22Rv1 (cell line): ENCODE results near the gene ARMC2.
A peak's percentile ranks its signal among the peaks of the same experiment; 100 is the strongest.

Experiments
- CTCF ChIP-seq: fragments of 450-650 bp; IDR thresholded peaks from 2 replicates; pipeline ENCODE4 v1.5.1; 2017; ENCODE audit warnings: mild to moderate bottlenecking
- ZFX ChIP-seq: fragments of 450-650 bp; IDR thresholded peaks from 2 replicates; pipeline ENCODE4 v1.6.1; 2017; ENCODE audit warnings: antibody characterized with exemption, borderline replicate concordance

- TF ChIP-seq CTCF (peak; percentile 84), ZFX (no peak)
Observed at GRCh38 chr6:108914235-108915022, 66.2 kb downstream of the ARMC2 start.
